NCI-H2196 (cell line): ENCODE data around the gene ADPRM.

Experiments
- DNase-seq: peaks from one replicate; lab custom pipeline; 2025; ENCODE audit not compliant: unreplicated experiment; lab: John Stamatoyannopoulos, UW

ADPRM gene

DNA sequence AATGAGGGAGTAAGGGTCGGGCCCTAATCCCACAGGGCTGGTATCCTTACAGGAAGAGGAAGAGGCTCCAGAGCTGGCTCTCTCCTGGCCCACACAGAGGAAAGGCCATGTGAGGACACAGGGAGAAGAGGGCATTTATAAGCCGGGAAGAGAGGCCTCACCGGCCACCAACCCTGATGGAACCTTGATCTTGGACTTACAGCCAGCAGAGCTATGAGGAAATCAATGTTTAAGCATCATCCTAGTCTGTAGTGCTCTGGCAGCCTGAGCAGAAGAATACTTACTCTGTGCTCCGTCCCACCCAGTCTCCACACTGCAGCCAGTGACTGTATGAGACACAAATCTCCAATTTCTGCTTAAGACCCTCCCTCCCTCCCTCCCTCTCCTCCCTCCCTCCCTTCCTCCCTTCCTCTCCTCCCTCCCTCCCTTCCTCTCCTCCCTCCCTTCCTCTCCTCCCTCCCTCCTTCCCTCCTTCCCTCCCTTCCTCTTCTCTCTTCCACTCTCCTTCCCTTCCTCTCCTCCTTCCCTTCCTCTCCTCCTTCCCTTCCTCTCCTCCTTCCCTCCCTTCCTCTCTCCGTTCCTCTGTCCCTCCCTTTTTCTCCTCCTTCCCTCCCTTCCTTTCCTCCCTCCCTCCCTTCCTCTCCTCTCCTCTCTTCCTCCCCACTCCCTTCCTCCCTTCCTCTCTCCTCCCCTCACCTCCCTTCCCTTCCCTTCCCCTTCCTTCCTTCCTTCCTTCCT is 41.3 kb downstream of the ADPRM start:
- DNase-seq, result no peak

DNA sequence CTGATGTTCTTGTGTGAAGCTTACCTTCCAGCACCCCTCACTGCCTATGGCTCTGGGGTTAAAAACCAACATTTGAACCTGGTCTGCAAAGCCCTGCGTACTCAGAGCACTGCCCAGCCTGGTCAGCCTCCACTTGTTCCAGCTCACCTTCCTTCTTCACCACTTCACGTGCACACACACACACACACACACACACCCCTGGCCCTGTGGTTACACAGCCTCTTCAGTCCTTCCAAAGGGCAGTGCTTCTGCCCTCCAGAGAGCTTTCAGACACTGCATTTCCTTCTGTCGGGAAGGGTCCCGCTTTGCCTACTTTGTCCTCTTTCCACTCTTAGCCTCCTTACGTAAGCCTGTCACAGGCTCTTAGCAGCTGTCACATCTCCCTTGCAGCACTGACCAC is 42.0 kb downstream of the ADPRM start:
- DNase-seq, result no peak

DNA sequence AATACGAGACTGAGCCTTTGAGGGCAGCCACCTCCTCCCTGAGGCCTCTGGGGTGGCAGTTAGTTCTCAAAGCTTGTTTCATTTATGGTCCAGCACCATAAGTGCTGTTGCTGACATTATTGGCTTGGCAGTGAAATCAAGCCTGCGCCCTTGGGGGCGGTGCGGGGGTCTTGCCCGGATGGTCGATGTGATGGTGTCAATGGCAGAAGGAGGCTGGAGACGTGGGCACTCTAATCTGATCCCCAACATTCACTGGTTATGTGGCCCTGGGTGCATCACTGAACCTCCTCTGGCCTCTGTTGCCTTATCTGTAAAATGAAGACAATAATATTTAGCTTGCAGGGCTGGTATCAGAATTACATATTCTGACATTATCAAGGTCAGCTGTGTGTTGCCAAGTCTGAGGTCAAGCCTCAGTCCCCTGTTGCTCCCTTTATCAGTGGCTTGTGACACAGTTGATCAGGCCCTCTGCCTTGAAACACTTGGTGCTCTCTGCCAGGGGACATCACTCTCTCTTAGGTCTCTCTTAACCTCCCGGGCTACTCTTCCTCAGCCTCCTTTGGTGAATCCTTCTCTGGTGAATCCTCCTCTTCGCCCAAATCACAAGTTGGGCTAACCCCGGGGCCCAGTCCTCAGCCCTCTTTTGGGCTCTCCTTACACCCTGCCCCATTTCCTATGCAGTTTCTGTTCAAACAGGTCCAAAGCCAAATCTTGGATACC is 44.2 kb downstream of the ADPRM start:
- DNase-seq, result no peak

DNA sequence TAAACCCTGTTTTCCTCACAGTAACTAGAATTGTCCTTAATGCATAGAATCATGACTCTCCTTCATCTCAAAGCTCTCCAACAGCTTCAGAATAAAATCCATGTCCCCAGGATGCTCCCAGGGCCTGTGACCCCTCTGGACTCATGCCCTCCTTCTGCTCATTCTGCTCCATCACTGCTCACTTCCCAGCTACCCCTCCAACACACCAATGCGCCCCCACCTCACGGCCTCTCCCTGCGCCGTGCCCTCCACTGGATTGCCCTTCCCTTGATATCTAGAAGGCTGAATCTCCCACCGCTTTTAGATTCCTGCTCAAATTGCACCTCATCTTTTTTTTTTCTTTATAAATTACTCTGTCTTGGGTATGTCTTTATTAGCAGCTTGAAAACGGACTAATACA is 45.0 kb downstream of the ADPRM start:
- no peak for DNase-seq

DNA sequence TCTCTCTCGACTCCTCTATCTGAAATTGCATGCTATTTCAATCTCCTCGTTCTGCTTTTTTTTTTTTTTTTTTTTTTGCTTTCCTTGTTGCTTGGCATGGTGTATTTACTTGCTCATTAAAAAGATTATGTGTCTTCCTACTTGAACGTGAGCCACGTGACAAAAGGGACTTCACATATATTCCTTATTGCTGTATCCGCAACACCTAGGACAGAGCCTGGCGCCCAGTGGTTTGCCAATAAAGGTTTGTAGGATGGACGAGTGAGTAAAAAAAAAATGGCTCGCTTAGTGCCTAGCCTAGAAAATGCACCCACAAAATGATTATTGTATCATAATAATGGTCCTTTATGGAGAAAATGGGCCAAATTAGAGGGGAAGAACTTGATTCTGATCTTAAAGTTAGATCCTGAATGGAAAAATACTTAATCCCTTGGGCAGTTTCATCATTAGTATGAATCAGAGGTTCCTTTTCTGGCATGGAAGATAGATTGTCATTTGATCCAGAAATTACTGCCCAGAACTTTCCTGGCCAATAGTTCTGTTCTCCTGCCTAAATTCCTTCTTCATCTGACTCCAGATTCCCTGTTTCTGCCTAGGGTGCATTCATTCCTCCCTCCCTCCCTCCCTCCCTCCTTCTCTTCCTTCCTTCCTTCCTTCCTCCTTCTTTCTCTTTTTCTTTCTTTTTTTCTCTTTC is 46.1 kb downstream of the ADPRM start:
- no peak for DNase-seq

DNA sequence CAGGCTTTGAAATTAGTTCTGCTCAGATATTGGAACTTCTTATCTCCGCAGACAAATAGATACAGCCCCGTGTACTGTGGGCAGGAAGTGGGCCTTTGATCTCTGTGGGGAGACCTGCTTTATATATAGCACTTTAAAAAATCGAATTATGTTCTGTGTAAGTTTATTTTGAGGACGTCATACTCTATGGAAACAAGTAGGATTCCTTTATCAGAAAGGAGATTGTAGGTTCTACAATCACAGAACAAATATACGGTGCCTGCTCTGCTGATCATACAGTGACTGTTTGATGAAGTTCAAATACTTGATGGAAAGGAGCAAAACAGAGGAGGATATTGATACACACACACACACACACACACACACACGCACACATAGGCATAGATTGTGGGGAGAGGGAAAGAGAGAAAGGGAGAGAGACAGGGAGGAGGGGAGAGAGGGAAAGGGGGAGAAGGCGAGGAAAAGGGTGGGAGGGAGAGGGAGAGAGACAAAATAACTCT is 47.2 kb downstream of the ADPRM start:
- no peak for DNase-seq

DNA sequence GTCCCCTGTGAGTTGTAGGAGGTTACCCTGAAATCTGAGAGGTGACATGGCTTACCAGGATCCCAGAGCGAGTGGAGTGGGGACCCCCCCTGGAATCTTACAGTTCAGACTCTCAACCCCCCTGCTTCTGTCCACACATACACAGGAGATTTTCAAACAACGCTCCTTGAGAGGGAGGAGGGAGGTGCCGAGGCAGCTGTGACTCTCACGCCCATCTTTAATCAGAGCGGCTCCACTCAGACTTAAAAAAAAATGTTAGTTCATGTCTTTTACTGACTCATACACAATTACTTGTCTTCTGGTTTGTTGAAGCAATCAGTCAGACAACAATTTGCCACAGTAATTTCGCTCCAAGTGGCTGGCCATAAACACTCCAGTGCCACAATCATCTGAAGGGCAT is 47.8 kb downstream of the ADPRM start:
- DNase-seq, result no peak

DNA sequence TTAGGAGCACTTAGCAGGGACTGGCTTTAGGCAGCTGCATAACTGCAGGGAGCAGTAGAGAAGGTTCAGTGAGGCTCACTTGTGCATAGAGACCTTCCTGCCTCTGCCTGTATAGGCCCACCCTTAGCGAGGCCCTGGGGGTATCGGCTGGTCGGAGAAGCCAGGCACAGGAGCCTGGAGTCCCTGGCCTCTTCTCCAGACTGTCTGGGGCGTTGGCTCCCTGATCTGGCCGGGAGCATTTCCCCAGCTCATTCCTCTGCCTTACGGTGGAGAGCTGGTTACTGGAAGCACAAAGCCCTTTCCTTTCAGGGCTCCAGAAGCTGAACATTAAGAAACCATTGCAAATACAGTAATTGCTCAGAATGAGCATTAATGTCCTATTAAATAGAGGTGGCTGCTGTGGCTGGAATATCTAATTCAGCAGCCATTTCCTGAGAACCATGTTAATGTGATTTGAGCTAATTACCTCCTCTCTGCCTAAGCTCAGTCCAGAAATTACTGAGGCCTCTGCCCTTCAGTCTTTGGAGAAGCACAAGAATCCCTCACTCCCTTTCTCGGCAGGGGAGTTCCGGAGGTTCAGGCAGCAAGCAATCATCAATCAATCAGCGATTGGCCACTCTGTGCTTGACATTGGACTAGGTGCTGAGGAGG is 51.3 kb downstream of the ADPRM start:
- DNase-seq, result no peak

DNA sequence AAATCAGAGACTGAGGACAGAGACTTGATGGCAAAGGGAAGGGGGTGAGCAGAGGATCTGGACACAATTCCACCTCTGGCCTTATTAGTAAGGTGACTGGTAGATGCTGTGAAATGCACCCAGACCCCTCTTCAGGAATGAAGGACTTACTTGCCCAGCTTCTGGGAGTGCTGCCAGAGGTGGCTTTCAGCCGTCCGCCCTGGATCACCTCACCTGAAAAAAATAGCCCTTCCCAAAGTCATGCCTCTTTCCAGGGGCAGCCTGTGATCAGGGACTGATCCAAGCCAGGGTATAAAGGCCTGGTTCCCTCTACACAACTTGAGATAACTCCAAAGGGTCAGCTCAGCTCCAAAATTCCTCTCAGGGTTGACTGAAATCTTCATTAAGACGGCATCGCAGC is 52.8 kb downstream of the ADPRM start:
- no peak for DNase-seq

DNA sequence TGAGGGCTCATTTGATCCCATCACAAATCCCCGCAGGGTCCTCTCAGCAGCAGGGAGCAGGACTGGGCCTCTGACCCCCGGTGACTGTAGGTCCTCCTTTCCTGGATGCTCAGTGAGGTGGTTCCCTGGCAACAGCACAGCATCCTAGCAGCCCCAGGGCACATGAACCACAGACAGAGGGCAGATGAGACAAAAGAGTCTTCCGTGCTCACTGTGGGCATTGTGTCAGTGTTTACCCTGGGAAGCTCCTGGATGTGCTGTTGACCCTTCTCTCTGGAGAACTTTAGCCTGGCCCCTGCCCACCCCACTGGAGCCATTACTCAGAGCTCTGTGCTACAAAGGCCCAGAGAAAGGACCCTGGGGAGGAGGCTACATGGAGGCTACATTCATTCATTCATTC is 54.2 kb downstream of the ADPRM start:
- DNase-seq, result no peak

DNA sequence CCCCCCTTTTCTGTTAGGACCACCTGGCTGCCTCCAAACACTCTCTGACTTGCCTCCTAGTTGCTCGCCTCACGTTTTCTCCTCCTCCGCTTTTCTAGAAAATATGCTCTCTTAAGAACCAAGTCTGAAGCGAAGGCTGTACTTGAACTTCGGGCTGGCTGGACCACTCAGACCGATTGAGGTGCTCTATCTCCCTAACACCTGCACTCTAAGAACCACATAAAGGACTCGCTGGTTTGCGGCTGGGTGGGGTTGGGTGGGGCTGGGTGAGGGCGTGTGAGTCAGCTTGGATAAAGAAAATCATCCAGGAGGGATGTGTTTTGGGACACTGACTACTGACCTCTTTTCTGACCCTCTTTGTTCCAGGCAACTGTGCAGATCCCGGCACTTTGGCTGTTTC is 55.3 kb downstream of the ADPRM start:
- DNase-seq, result no peak

DNA sequence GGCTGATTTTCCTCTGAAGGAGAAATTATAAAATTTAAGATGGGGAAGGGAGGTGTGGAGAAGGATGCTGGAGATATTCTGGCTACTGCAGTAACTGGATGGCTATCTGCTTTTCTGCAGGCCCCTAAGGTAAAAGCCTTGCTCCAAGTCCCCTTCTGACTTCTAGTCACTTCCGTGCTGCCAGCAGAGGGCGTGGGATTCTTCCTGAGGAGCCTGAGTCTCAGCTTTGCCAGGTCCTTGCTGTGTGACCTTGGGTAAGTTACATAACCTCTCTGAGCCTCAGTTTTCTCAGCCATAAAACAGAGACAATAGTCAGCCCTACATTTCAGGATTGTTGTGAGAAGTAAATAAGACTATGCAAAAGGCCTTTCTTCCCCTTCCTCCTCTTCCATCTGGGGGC is 56.7 kb downstream of the ADPRM start:
- no peak for DNase-seq

DNA sequence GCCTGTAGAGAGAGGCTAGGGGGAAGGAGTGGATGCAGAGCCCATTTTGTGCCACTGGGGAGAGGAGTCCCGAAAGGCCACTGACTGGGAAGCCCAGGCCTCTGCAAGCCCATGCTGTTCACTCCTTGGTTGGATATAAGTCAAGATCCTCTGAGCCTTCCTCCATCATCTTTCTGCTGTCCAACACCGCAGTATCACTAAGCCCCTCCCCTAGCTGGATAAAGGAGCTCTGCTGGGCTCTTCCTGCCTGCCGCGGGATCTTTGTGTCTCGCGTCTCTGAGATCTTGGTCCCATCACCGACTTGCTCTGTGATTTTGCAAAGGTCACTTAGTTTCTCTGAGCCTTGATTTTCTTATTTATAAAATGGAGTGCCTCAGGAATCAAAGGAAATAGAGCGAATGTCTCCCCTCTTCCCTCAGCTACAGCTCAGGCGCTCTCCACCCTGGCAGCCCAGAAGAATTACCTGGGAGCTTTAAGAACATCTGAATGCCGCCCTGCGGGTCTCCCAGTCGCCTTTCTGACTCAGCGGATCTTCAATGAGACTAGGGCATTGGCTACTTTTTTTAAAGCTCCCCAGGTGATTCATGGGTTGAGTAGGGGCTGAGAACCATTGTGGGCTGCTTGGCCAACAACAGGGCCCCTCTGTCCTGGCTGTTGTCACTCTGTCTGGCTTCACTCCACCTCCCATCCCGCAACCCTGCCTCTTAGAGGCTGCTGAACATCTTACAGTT is 57.6 kb downstream of the ADPRM start:
- DNase-seq, result no peak

DNA sequence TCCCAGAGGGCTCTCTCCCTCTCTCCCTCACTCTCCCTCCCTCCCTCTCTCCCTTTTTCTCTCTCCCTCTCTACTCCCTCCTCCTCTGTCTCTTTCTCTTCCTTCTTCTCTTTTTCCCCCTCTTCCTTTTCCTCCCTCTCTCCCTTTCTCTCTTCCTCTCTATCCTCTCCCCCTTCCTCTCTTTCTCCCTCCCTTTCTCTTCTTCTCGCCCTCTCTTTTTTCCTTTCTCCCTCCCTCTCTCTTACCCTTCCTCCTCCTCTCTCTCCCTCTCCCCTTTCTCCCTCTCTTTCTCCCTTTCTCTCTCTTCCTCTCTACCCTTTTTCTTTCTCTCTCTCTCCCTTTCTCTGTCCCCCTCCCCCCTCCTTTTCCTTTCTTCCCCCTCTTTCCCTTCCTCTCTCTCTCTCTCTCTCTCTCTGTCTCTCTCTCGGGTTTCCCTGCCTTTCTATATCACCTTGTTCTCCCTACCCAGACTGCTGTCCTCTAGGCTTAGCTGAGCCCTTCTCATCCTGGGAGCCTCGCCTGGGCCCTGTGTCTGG is 58.3 kb downstream of the ADPRM start:
- no peak for DNase-seq

DNA sequence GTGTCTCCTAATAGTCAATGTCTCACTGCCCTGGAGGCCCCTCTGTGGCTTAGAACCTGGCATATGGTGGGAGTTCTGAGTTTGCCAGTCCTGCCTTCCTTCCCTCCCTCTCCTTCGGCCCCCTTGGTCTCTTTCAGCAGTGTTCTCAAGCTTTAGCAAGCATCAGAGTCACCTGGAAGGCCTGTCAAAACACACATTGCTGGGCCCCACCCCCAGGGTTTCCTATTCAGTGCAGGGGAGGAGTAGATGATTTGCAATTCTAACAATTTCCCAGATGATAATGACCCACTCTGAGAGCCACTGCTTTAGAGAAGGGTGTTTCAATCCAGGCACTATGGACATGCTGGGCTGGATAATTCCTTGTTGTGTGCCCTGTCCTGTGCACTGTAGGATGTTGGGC is 58.8 kb downstream of the ADPRM start:
- DNase-seq, result no peak

DNA sequence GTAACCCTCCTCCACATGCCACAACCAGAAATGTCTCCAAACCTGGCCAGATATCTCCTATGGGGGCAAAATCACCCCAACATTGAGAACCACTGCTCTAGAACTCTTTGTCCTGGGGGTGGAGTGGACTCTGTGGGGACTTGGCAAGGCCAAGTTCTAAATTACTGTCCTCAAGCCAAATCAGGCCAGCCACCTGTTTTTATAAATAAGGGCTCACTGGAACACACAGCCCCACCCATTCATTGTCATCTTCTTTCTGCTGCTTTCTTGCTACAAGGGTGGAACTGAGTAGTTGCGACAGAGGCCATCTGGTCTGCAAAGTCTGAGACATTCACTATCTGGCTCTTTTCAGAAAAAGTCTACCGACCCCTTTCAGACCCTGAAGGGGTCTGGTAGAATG is 59.2 kb downstream of the ADPRM start:
- DNase-seq, result no peak

DNA sequence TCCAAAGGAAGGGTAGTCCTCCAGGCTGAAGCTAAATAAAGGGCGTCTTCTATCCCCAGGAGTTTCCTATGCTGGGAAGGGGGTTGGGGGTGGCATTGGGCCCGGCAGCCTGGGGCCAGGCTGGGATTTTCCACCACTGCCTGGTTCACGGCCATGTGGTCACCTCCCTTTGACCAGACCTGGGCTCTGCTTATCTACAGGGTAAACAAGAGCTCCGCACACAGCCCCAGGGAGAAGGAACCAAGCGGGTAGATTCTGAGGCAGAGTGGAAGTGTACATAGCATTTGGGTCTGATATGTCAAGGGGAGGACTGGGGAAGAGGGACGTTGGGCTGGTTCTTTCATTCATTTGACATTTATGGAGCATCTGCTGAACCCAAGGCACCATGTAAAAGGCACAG is 59.7 kb downstream of the ADPRM start:
- no peak for DNase-seq

DNA sequence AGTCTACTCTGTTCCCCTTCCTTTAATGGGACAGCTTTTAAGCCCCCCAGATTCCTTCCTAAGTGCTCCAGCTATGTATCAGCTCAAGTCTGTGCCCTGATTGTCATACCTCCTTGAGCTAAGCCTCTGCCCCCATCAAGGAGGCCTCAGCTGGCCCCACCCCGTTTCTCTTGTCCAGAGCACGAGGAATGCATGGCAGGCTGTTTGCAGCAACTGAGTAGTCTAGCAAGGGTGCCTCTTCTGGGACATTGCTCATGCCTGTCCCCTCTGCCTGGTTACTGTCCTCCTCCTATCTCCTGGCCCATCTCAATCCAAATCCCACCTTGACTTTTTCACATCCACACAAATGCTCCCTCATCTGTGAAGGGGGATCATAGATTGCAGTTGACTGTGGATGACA is 60.3 kb downstream of the ADPRM start:
- DNase-seq, result no peak

DNA sequence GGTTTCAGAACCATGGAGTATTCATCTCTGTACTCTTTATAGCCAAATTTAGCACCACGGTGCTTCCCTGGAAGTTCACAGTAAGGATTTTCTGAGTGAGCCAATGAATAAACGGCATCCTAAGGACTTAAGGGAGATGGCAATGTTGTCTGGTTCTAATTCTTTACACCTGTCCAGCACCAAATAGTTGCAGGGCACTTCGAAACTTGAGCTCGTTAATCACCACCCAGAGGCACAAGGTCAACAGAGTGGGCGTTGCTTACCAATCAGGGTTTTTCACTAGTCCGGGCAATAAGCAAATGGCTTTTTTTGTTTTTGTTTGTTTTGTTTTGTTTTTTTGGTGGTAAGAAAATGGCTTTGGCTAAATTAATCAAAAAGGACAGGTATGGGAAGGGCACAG is 60.7 kb downstream of the ADPRM start:
- no peak for DNase-seq
